H1 (cell line): Measurements from ENCODE around the gene OSBP2. TPM values are rescaled to one million over a fixed set of nuclear protein-coding genes. Genes with fewer than 3 reads are reported as not detected.

Experiments
- CTCF ChIA-PET: fragments of 300-600 bp; sonication (Branson Sonifier 250); formaldehyde crosslinking; loops from one replicate; lab custom pipeline; 2021; ENCODE audit not compliant: partially characterized antibody; lab: Charles Lee
- POLR2A ChIA-PET: fragments of 300-600 bp; sonication (Branson Sonifier 250); formaldehyde crosslinking; loops from one replicate; lab custom pipeline; 2021; ENCODE audit warnings: inconsistent platforms; ENCODE audit not compliant: partially characterized antibody; lab: Charles Lee
- DNase-seq, 2 experiments: peaks; one replicate each; pipeline versions ENCODE4 v3.0.0 to v3.0.0-alpha.2; 2010 to 2022; ENCODE audit warnings: low spot score in 2 of 2, low read depth in 1 of 2, mixed read lengths in 1 of 2
- FAIRE-seq: peaks from 2 replicates; lab custom pipeline; 2011; peaks lifted over from hg19 to GRCh38; lab: Jason Lieb, UNC
- H2AFZ ChIP-seq: 2 replicates; pipeline ENCODE4 v1.8.1; 2012; ENCODE audit warnings: low read length, inconsistent platforms
- H2AK5ac ChIP-seq: 2 replicates; pipeline ENCODE4 v1.6.1; 2013; ENCODE audit warnings: low read depth, low read length
- H2BK120ac ChIP-seq: replicated peaks from 2 replicates; pipeline ENCODE3; 2013; ENCODE audit warnings: low read depth, low read length, inconsistent platforms
- H2BK12ac ChIP-seq: 2 replicates; pipeline ENCODE4 v1.6.1; 2013; ENCODE audit warnings: low read depth, low read length
- H2BK15ac ChIP-seq: 2 replicates; pipeline ENCODE4 v1.6.1; 2013; ENCODE audit warnings: low read length
- H2BK20ac ChIP-seq: 2 replicates; pipeline ENCODE4 v1.6.1; 2013; ENCODE audit warnings: low read length
- H2BK5ac ChIP-seq: 2 replicates; pipeline ENCODE4 v1.6.1; 2013; ENCODE audit warnings: low read depth, low read length
- H3K14ac ChIP-seq: 2 replicates; pipeline ENCODE4 v1.6.1; 2013; ENCODE audit warnings: inconsistent platforms; ENCODE audit not compliant: insufficient read length
- H3K18ac ChIP-seq: 2 replicates; pipeline ENCODE4 v1.6.1; 2013; ENCODE audit warnings: low read length; ENCODE audit errors: extremely low read depth
- H3K23ac ChIP-seq: 2 replicates; pipeline ENCODE4 v1.6.1; 2013; ENCODE audit warnings: inconsistent platforms; ENCODE audit not compliant: insufficient read length
- H3K23me2 ChIP-seq: 2 replicates; pipeline ENCODE4 v1.6.1; 2013; ENCODE audit warnings: low read depth, low read length
- H3K27ac ChIP-seq: 2 replicates; pipeline ENCODE4 v1.6.1; 2011; ENCODE audit warnings: low read depth, low read length, inconsistent platforms
- H3K27me3 ChIP-seq, 4 experiments: replicated peaks in 1 of 4; 1 replicate in 1 of 4; 2 replicates in 3 of 4; pipeline versions ENCODE4 v1.6.1 to v1.8.1; 2011 to 2013; ENCODE audit warnings: low read length in 3 of 4, mild to moderate bottlenecking in 3 of 4, inconsistent platforms in 2 of 4, mixed read lengths in 2 of 4, moderate library complexity in 1 of 4; ENCODE audit not compliant: control insufficient read depth in 3 of 4, insufficient read depth in 3 of 4; ENCODE audit errors: extremely low read depth in 1 of 4
- H3K36me3 ChIP-seq, 4 experiments: 2 replicates each; pipeline versions ENCODE4 v1.6.1 to v1.8.1; 2011 to 2013; ENCODE audit warnings: mild to moderate bottlenecking in 4 of 4, low read length in 3 of 4, moderate library complexity in 2 of 4, control low read depth in 1 of 4, inconsistent platforms in 1 of 4; ENCODE audit not compliant: insufficient read depth in 4 of 4, control insufficient read depth in 2 of 4
- H3K4ac ChIP-seq: replicated peaks from 2 replicates; pipeline ENCODE3; 2013; ENCODE audit warnings: low read length, low read depth, mixed read lengths, inconsistent platforms; ENCODE audit not compliant: insufficient read length
- H3K4me1 ChIP-seq, 4 experiments: replicated peaks in 1 of 4; 1 replicate in 1 of 4; 2 replicates in 3 of 4; pipeline versions ENCODE4 v1.6.1 to v1.8.1; 2011 to 2013; ENCODE audit warnings: low read length in 3 of 4, inconsistent platforms in 2 of 4, mixed read lengths in 1 of 4; ENCODE audit not compliant: insufficient read depth in 4 of 4, control insufficient read depth in 3 of 4
- H3K4me2 ChIP-seq, 2 experiments: 2 replicates each; pipeline versions ENCODE4 v1.6.1 to v1.8.1; 2011 to 2013; ENCODE audit warnings: low read depth in 2 of 2, low read length in 2 of 2, control low read depth in 1 of 2, inconsistent platforms in 1 of 2, mild to moderate bottlenecking in 1 of 2; ENCODE audit not compliant: insufficient read depth in 1 of 2
- H3K4me3 ChIP-seq, 4 experiments: fragments of 200-600, 300-600 bp in 1 of 4; sonication (generic), shearing (Covaris generic), sonication (Bioruptor Twin) in 1 of 4; 2 replicates each; pipeline versions ENCODE4 v1.5.1 to v1.8.1; 2011 to 2016; ENCODE audit warnings: low read length in 4 of 4, low read depth in 3 of 4, control low read depth in 2 of 4, inconsistent platforms in 2 of 4, mild to moderate bottlenecking in 2 of 4, mixed read lengths in 1 of 4, moderate library complexity in 1 of 4; ENCODE audit not compliant: insufficient read depth in 2 of 4; ENCODE audit errors: extremely low read depth in 1 of 4
- H3K56ac ChIP-seq: replicated peaks from 2 replicates; pipeline ENCODE3; 2013; ENCODE audit warnings: low read depth, mild to moderate bottlenecking, mixed read lengths, low read length, inconsistent platforms; ENCODE audit not compliant: insufficient read length
- H3K79me1 ChIP-seq: 2 replicates; pipeline ENCODE4 v1.6.1; 2013; ENCODE audit warnings: low read depth, low read length, control low read depth
- H3K79me2 ChIP-seq, 2 experiments: 2 replicates each; pipeline versions ENCODE4 v1.6.1 to v1.8.1; 2012 to 2013; ENCODE audit warnings: low read length in 2 of 2, mild to moderate bottlenecking in 2 of 2, inconsistent platforms in 1 of 2; ENCODE audit not compliant: insufficient read depth in 2 of 2, control insufficient read depth in 1 of 2
- H3K9ac ChIP-seq, 4 experiments: replicated peaks in 1 of 4; 1 replicate in 1 of 4; 2 replicates in 3 of 4; pipeline versions ENCODE4 v1.6.1 to v1.8.1; 2011 to 2013; ENCODE audit warnings: low read depth in 3 of 4, low read length in 3 of 4, control low read depth in 2 of 4, mild to moderate bottlenecking in 2 of 4, moderate library complexity in 2 of 4, inconsistent platforms in 1 of 4; ENCODE audit errors: extremely low read depth in 1 of 4
- H3K9me3 ChIP-seq, 2 experiments: 2 replicates each; pipeline versions ENCODE4 v1.6.1 to v1.8.1; 2012 to 2013; ENCODE audit warnings: mild to moderate bottlenecking in 2 of 2, moderate library complexity in 2 of 2, control low read depth in 1 of 2, inconsistent platforms in 1 of 2, low read depth in 1 of 2, low read length in 1 of 2, mixed read lengths in 1 of 2; ENCODE audit not compliant: insufficient read depth in 2 of 2
- H4K20me1 ChIP-seq, 2 experiments: replicated peaks in 1 of 2; 2 replicates each; pipeline versions ENCODE3 to v1.8.1; 2011 to 2013; ENCODE audit warnings: inconsistent platforms in 2 of 2, low read length in 2 of 2, mild to moderate bottlenecking in 1 of 2; ENCODE audit not compliant: insufficient read depth in 2 of 2, control insufficient read depth in 1 of 2
- H4K5ac ChIP-seq: 2 replicates; pipeline ENCODE4 v1.6.1; 2013; ENCODE audit warnings: low read length, low read depth, mixed read lengths, inconsistent platforms; ENCODE audit not compliant: insufficient read length
- H4K8ac ChIP-seq: 2 replicates; pipeline ENCODE4 v1.8.0; 2013; ENCODE audit warnings: mild to moderate bottlenecking, moderate library complexity, low read length, inconsistent platforms; ENCODE audit not compliant: insufficient read depth; ENCODE audit errors: extremely low read depth
- H4K91ac ChIP-seq: replicated peaks from 2 replicates; pipeline ENCODE3; 2013; ENCODE audit warnings: low read length, mixed read lengths, inconsistent platforms; ENCODE audit not compliant: insufficient read length
- CTCF ChIP-seq, 3 experiments: IDR thresholded peaks; 1 replicate in 2 of 3; 2 replicates in 1 of 3; pipeline versions ENCODE4 v1.5.1 to v1.6.1; 2011; ENCODE audit warnings: low read length in 3 of 3, mild to moderate bottlenecking in 3 of 3, inconsistent platforms in 2 of 3, low read depth in 1 of 3, moderate library complexity in 1 of 3; ENCODE audit not compliant: insufficient read depth in 1 of 3; ENCODE audit errors: control extremely low read depth in 1 of 3
- EZH2 ChIP-seq: fragments of 200-600 bp; sonication (generic); IDR thresholded peaks from 2 replicates; pipeline ENCODE4 v1.7.1; 2012; ENCODE audit warnings: low read depth, mild to moderate bottlenecking, moderate library complexity, low read length, inconsistent platforms; ENCODE audit not compliant: severe bottlenecking
- SIRT6 ChIP-seq: IDR thresholded peaks from one replicate; pipeline ENCODE4 v1.7.1; 2012; ENCODE audit warnings: low read length, inconsistent platforms
- SUZ12 ChIP-seq: fragments of 200-600 bp; sonication (generic); IDR thresholded peaks from 2 replicates; pipeline ENCODE4 v1.6.1; 2012; ENCODE audit warnings: mild to moderate bottlenecking, inconsistent platforms, low read length, moderate library complexity, mixed read lengths
- TCF12 ChIP-seq: IDR thresholded peaks from 2 replicates; pipeline ENCODE4 v1.6.1; 2011; ENCODE audit warnings: low read depth, mild to moderate bottlenecking, low read length
- YY1 ChIP-seq: IDR thresholded peaks from 2 replicates; pipeline ENCODE4 v1.6.1; 2011; ENCODE audit warnings: low read depth, mild to moderate bottlenecking, low read length
- WGBS, 2 experiments: shearing (Covaris generic) in 1 of 2; methylation state at CpG; one replicate each; pipeline versions ENCODE4 v1.1.6 to v1.1.7; 2013 to 2015; ENCODE audit warnings: low lambda C conversion rate in 2 of 2, mixed read lengths in 2 of 2, inconsistent platforms in 1 of 2, low coverage in 1 of 2, missing lambda C conversion rate in 1 of 2; ENCODE audit not compliant: insufficient replicate concordance in 2 of 2, insufficient coverage in 1 of 2, insufficient read length in 1 of 2; ENCODE audit errors: extremely low coverage in 1 of 2, missing lambda C conversion rate in 1 of 2; 5-methylcytosine and 5-hydroxymethylcytosine counted together
- polyA plus RNA-seq, 7 experiments: library from polyadenylated mRNA; depleted of rRNA in 3 of 7; stranded (reverse) in 5 of 7; unstranded in 2 of 7; fragments of >200 nt in 5 of 7; fragments of 200-250 nt in 2 of 7; gene quantifications; 1 replicate in 5 of 7; 2 replicates in 1 of 7; 4 replicates in 1 of 7; pipeline versions ENCODE4 v1.2.1 to v1.2.3, GENCODE V29; 2011 to 2013; ENCODE audit warnings: missing spikeins in 2 of 7, mixed read lengths in 2 of 7
- total RNA-seq: library from RNA; stranded (reverse); fragmentation: NEBNext Ultra II Directional; extraction: Animal tissue kit (Norgen Biotek cat#: 25700); gene quantifications from 2 replicates; pipeline ENCODE4 v1.2.1, GENCODE V29; 2021

Gene OSBP2
- total and polyA plus RNA-seq, 2 of the 8 experiments (the other 6 are each of a cell fraction or from before 2014, with no cell fraction given), result 3.4 to 3.7 TPM

GRCh38 chr22:30685178-30685577 lies 9.5 kb upstream of the OSBP2 start:
- H4K91ac ChIP-seq, result no peak overlapping the region
- ChIA-PET POLR2A (interaction anchor here (2.1 kb wide), 1 partner anchor 8 kb away, joined by 4 read pairs; no protein-coding TSS in a partner anchor), CTCF (interaction anchor here (1.3 to 2.7 kb wide), 4 partner anchors 8 to 70 kb away, joined by 3 to 10 read pairs (median 6); no protein-coding TSS in a partner anchor)
- no peaks in the 10 kb centered on the region for H3K79me2 ChIP-seq
- H2AFZ ChIP-seq, result no peak overlapping the region
- H3K4me2 ChIP-seq, result no peak overlapping the region
- no peak overlapping the region for H3K9ac ChIP-seq
- no peaks in the 10 kb centered on the region for H3K23me2 ChIP-seq
- H3K4me3 ChIP-seq, result no peak overlapping the region
- H2BK120ac ChIP-seq, result no peak overlapping the region
- no peak overlapping the region for H3K23ac ChIP-seq
- no peaks in the 10 kb centered on the region for H3K36me3 ChIP-seq
- H2BK15ac ChIP-seq, result no peak overlapping the region
- H3K79me1 ChIP-seq, result no peaks in the 10 kb centered on the region; the same call in 1 of the 2 replicates
- H3K4me1 ChIP-seq, result peaks cover 0 to 5% (median 2%) of the 10 kb centered on the region in 4 experiments; a peak in 4 of 7 replicates
- H3K27me3 ChIP-seq, result no peaks in the 10 kb centered on the region
- H2BK20ac ChIP-seq, result no peak overlapping the region
- no peak overlapping the region for H3K27ac ChIP-seq
- no peak for DNase-seq
- H3K56ac ChIP-seq, result no peak overlapping the region
- H3K18ac ChIP-seq, result no peak overlapping the region
- no peaks in the 10 kb centered on the region for H4K20me1 ChIP-seq
- H2BK5ac ChIP-seq, result no peak overlapping the region
- no peak for FAIRE-seq
- no peak overlapping the region for H2BK12ac ChIP-seq
- H3K9me3 ChIP-seq, result no peaks in the 10 kb centered on the region
- H2AK5ac ChIP-seq, result no peak overlapping the region
- H3K4ac ChIP-seq, result no peak overlapping the region
- WGBS, 2 experiments, result 90% methylated on average over 7 of the region's 7 CpGs; no CpG with 5 or more reads in 1 of the 2 experiments
- no peak overlapping the region for H3K14ac ChIP-seq
- no peak for TF ChIP-seq EZH2
- no peak for TF ChIP-seq CTCF (IDR thresholded peaks at IDR 0.05; ENCODE audit: control extremely low read depth in 1 of 3, insufficient read depth in 1 of 3, low read depth in 1 of 3, low read length in 3 of 3)
- no peak for TF ChIP-seq YY1
- no peak for TF ChIP-seq SIRT6
- no peak for TF ChIP-seq TCF12
- no peak for TF ChIP-seq SUZ12
- TF ChIP-seq, all 59 proteins: peak for 0
- no peak overlapping the region for H4K8ac ChIP-seq
- no peak overlapping the region for H4K5ac ChIP-seq
